Natural killer cell (primary cell): ENCODE results near the gene CUL7. TPM values are rescaled to one million over a fixed set of nuclear protein-coding genes. Genes with fewer than 3 reads are reported as not detected.
A peak's percentile ranks its signal among the peaks of the same experiment; 100 is the strongest.

Experiments used
- ATAC-seq, 3 donors: fragments of 150-1000 bp in 2 of 3; fragments of 200-7000 bp in 1 of 3; cut with Tn5 transposase; 1 replicate in 1 of 3; 2 replicates in 2 of 3; pipeline ENCODE4 v1.10.0; 2021; ENCODE audit warnings: mild to moderate bottlenecking in 2 of 3, moderate library complexity in 2 of 3
- DNase-seq, 2 donors: peaks; one replicate each; pipeline versions ENCODE4 v3.0.0 to v3.0.0-alpha.2; 2013 to 2021; ENCODE audit warnings: mixed read lengths in 1 of 2
- H3K27ac ChIP-seq: one replicate; pipeline ENCODE4 v1.5.1; 2013; ENCODE audit warnings: mild to moderate bottlenecking, low read length
- H3K27me3 ChIP-seq: one replicate; pipeline ENCODE4 v1.6.1; 2013; ENCODE audit warnings: low read length; ENCODE audit not compliant: control insufficient read depth, insufficient read depth
- H3K36me3 ChIP-seq: one replicate; pipeline ENCODE4 v1.6.1; 2013; ENCODE audit warnings: low read length; ENCODE audit not compliant: control insufficient read depth, insufficient read depth
- H3K4me1 ChIP-seq: one replicate; pipeline ENCODE4 v1.6.1; 2013; ENCODE audit warnings: low read length; ENCODE audit not compliant: control insufficient read depth, insufficient read depth
- H3K4me3 ChIP-seq: one replicate; pipeline ENCODE4 v1.5.1; 2013; ENCODE audit warnings: low read length
- H3K9me3 ChIP-seq: one replicate; pipeline ENCODE4 v1.6.1; 2013; ENCODE audit warnings: low read length; ENCODE audit not compliant: control insufficient read depth, insufficient read depth
- H3K27ac Mint-ChIP-seq, 2 donors: one replicate each; pipeline ENCODE4 v1.8.0; 2022; ENCODE audit warnings: mild to moderate bottlenecking in 2 of 2, mixed read lengths in 2 of 2, moderate library complexity in 1 of 2
- H3K27me3 Mint-ChIP-seq, 2 donors: one replicate each; pipeline ENCODE4 v1.8.0; 2022; ENCODE audit warnings: low read depth in 2 of 2, mixed read lengths in 2 of 2
- H3K36me3 Mint-ChIP-seq: one replicate; pipeline ENCODE4 v1.8.0; 2022; ENCODE audit warnings: mixed read lengths
- H3K4me1 Mint-ChIP-seq, 2 donors: one replicate each; pipeline ENCODE4 v1.8.0; 2022; ENCODE audit warnings: mixed read lengths in 2 of 2
- H3K4me3 Mint-ChIP-seq: one replicate; pipeline ENCODE4 v1.8.0; 2022; ENCODE audit warnings: mild to moderate bottlenecking, moderate library complexity, mixed read lengths
- H3K9me3 Mint-ChIP-seq, 2 donors: one replicate each; pipeline ENCODE4 v1.8.0; 2022; ENCODE audit warnings: mixed read lengths in 2 of 2
- CTCF ChIP-seq: fragments of 200-600 bp; IDR thresholded peaks from one replicate; pipeline ENCODE4 v1.8.0; 2022; ENCODE audit warnings: antibody characterized with exemption
- WGBS: methylation state at CpG from one replicate; pipeline ENCODE4 v1.1.7; 2013; ENCODE audit warnings: missing lambda C conversion rate; ENCODE audit not compliant: insufficient coverage; 5-methylcytosine and 5-hydroxymethylcytosine counted together
- intact Hi-C: fragments of 100-400 bp; cut with micrococcal nuclease; formaldehyde crosslinking; loops from one replicate; pipeline ENCODE4 v1.14.2; 2022
- total RNA-seq, 4 donors: library from RNA; stranded (reverse); fragments of 120-200 nt in 1 of 4; gene quantifications; one replicate each; pipeline versions ENCODE4 v1.2.3 to v1.2.4, GENCODE V29; 2013 to 2022

Gene CUL7
- total RNA-seq, 3 donors from 2014 or later (not counting 1 experiment from before 2014, with no cell fraction given), result 9.6 to 10.1 (median 9.9) TPM

- Histone ChIP-seq H3K9me3 (no peaks in the 10 kb centered on the region), H3K27ac (peak overlapping the region; percentile 22), H3K36me3 (peaks cover 44% of the 10 kb centered on the region), H3K27me3 (no peaks in the 10 kb centered on the region), H3K4me3 (peak overlapping the region; percentile 78), H3K4me1 (peaks cover 40% of the 10 kb centered on the region)
- intact Hi-C loops, result no loop called here
- Mint-ChIP-seq H3K4me3 (peak overlapping the region; percentile 97), H3K27me3 (no peaks in the 10 kb centered on the region), H3K36me3 (no peaks in the 10 kb centered on the region), H3K9me3 (no peaks in the 10 kb centered on the region), H3K4me1 (peaks cover 36 to 59% of the 10 kb centered on the region in 2 donors), H3K27ac (peak overlapping the region; percentile 87 to 93)
- no peak for DNase-seq
- WGBS, result 6% methylated on average over 25 of the region's 25 CpGs
- ATAC-seq, result no peak
- no peak for TF ChIP-seq CTCF
Observed at GRCh38 chr6:43013097-43013842, 40.4 kb downstream of the CUL7 start.

GRCh38 chr6:43012364-43012763 lies 41.3 kb downstream of the CUL7 start:
- ATAC-seq (no peak), DNase-seq (no peak)
- no peak for TF ChIP-seq CTCF
- Mint-ChIP-seq H3K4me1 (peaks cover 30 to 54% of the 10 kb centered on the region in 2 donors), H3K9me3 (no peaks in the 10 kb centered on the region), H3K36me3 (no peaks in the 10 kb centered on the region), H3K27me3 (no peaks in the 10 kb centered on the region), H3K27ac (peak overlapping the region; percentile 87 to 93), H3K4me3 (peak overlapping the region; percentile 49)
- 95% methylated on average over 6 of the region's 6 CpGs for WGBS
- intact Hi-C loops, result no loop called here
- Histone ChIP-seq H3K36me3 (peaks cover 45% of the 10 kb centered on the region), H3K4me1 (peaks cover 40% of the 10 kb centered on the region), H3K9me3 (no peaks in the 10 kb centered on the region), H3K4me3 (no peak overlapping the region), H3K27me3 (no peaks in the 10 kb centered on the region), H3K27ac (no peak overlapping the region)

GRCh38 chr6:43011207-43011606 lies 42.4 kb downstream of the CUL7 start:
- Mint-ChIP-seq H3K27ac (peak overlapping the region in 1 of 2 donors; percentile 93), H3K4me3 (no peak overlapping the region), H3K27me3 (no peaks in the 10 kb centered on the region), H3K9me3 (no peaks in the 10 kb centered on the region), H3K4me1 (peaks cover 26 to 43% of the 10 kb centered on the region in 2 donors), H3K36me3 (no peaks in the 10 kb centered on the region)
- Histone ChIP-seq H3K27ac (no peak overlapping the region), H3K4me1 (peaks cover 33% of the 10 kb centered on the region), H3K9me3 (no peaks in the 10 kb centered on the region), H3K4me3 (no peak overlapping the region), H3K36me3 (peaks cover 50% of the 10 kb centered on the region), H3K27me3 (no peaks in the 10 kb centered on the region)
- ATAC-seq (no peak), DNase-seq (no peak)
- intact Hi-C loops, result no loop called here
- WGBS, result 91% methylated on average over 6 of the region's 6 CpGs
- TF ChIP-seq CTCF, result no peak
